Body of pancreas (tissue), 4 donors: ENCODE results near the gene SH3YL1.

ENCODE experiments used
- POLR2A ChIP-seq, 3 donors: fragments of 450-650 bp; IDR thresholded peaks; one replicate each; pipeline ENCODE4 v1.6.1; 2016; ENCODE audit warnings: antibody characterized with exemption in 3 of 3, mild to moderate bottlenecking in 2 of 3
- TF ChIP-seq, protein P1 (sequence below), 7 experiments: fragments of 450-650 bp in 4 of 7; fragments of 200-600 bp in 3 of 7; sonication (generic) in 3 of 7; IDR thresholded peaks; one replicate each; pipeline ENCODE4 v1.5.1; 2016 to 2019; ENCODE audit warnings: antibody characterized with exemption in 7 of 7

DNA sequence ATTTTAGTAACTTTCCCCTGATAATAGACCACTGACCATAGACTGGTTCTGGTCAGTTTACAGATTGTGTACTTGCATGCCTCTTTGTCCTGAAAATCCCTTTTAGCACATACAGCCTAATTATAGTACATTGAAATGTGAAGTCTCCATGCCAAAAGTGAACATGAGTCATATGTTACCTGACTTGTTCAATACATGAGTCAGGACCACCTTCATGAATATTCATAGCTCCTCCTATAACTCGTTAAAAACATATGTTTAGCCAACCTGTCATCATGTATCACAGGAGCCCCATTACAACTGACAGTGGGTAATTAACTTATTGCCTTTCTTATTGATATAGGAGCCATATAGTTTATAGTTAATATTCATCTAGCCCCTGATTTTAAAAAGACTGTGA, 78.6 kb downstream of the SH3YL1 start:
- TF ChIP-seq, protein P1, sequence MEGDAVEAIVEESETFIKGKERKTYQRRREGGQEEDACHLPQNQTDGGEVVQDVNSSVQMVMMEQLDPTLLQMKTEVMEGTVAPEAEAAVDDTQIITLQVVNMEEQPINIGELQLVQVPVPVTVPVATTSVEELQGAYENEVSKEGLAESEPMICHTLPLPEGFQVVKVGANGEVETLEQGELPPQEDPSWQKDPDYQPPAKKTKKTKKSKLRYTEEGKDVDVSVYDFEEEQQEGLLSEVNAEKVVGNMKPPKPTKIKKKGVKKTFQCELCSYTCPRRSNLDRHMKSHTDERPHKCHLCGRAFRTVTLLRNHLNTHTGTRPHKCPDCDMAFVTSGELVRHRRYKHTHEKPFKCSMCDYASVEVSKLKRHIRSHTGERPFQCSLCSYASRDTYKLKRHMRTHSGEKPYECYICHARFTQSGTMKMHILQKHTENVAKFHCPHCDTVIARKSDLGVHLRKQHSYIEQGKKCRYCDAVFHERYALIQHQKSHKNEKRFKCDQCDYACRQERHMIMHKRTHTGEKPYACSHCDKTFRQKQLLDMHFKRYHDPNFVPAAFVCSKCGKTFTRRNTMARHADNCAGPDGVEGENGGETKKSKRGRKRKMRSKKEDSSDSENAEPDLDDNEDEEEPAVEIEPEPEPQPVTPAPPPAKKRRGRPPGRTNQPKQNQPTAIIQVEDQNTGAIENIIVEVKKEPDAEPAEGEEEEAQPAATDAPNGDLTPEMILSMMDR (IDR thresholded peaks at IDR 0.05) = no peak
- TF ChIP-seq POLR2A (IDR thresholded peaks at IDR 0.05) = no peak
